ENCODE data around the gene TRAM1L1. TPM values are rescaled to one million over a fixed set of nuclear protein-coding genes. Genes with fewer than 3 reads are reported as not detected.

TRAM1L1 gene
- total RNA-seq (2022; extraction: Qiagen RNA extraction) = 0.50 to 0.69 TPM (median 0.55 TPM) in 5 replicates

GRCh38 chr4:117084866-117085701 lies at the start of gene TRAM1L1:
Gene TRAM1L1, minus strand, starts transcription at chr4:117085576. Its CDS starts 183 bp downstream, at chr4:117085393.

